CD4-positive, alpha-beta T cell treated with Interleukin-15 for 1 hour (primary cell): ENCODE data around the gene LACTBL1.
"Not testable (repeated sequence)": the region's sequence is repeated elsewhere in the genome, so short reads cannot be mapped to it uniquely, and the experiment has no call there.

Experiments
- DNase-seq: peaks from one replicate; pipeline ENCODE4 v3.0.0-alpha.2; 2020

LACTBL1 gene

DNA sequence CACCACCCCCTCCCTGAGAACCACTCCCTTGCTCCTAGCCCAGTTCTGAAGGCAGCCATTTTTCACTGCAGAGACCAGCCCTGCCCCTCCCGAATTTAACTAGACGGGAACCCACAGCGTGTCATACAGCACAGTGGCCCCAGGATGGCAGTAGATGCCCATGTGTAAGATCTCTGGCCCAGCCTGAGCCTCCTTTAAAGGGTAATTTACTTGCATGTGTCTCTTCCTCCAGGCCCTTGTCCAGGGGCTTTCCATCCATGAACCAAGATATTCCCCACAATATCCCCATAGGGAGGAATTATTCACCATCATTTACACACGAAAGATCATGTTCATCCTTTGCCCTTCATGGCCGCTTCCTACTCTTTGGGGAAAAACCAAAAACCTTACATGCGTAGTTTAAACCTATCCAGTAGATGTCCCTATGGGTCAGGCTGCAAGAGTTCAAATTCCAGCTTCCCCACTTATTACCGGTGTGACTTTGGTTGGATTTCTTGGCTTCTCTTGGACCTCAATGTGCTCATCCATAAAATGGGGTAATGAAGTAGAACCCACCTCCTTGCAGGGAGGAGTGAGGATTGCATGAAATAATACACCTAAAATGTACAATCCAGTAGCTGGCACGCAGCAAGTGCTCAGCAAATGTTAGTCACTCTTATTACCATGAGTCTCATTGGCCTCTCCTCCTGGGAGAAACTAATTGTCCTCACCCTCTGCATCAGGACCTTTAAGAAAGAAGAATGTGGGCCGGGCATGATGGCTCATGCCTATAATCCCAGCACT lies 4.0 kb upstream of the LACTBL1 start:
- DNase-seq: peak; percentile 49

GRCh38 chr1:22976127-22976460 lies 3.4 kb upstream of the LACTBL1 start:
- no peak for DNase-seq

DNA sequence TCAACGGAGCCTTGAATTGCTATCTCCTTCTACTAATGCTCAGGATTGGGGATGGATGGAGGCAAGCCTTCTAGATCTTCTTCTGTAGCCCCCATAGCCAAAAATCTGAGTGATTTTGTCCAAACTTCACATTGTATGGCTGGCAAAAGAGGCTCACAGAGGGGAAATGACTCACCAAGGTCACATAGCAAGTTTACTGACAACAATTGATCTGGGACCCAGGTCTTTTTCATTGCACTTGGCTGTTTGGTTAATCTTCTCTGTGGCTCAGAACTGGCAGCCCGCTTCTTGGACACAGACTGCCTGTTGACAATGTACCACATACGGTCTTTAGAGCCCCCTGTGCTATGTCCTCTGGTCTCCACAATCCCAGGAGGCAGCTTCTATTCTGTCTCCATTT lies 3.0 kb upstream of the LACTBL1 start:
- DNase-seq: no peak

DNA sequence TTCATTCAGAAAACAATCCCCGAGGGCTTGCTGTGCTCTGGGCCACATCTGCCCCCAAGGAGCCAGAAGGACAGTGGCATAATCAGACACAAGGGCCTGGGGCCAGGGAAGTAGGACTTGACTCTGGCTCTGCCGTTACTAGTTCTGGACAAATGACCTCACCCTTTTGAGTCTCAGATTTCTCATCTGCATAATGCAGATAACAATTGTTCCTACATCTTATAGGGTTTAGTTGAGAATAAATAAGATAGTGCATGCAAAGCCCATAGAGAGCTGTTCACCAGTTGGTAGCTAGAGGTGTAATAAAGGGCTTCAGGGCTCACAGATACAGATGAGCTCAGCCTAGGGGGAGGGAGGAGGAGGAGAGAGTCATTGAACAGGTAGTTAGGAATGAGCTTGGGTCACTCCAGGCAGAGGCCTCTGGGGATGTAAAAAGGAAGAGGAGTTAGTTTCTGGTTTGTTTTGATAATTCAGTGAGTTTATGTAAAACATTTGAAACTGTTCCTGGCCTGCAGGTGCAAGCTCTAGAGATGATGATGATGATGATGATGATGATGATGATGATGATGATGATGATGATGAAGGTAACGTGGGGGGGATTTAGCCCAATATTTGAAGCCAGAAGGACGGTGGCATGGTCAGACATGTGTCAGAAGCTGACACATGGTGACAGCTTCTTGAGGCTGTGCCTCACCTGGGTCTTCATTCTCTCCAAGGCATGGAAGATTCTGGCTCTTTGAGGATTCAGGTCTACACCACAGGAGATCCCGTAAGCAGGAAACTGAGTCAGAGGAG lies 858 bp downstream of the LACTBL1 start:
- no peak for DNase-seq

- no peak for DNase-seq
Measured at GRCh38 chr1:22971161-22971560, 1.5 kb downstream of the LACTBL1 start.

DNA sequence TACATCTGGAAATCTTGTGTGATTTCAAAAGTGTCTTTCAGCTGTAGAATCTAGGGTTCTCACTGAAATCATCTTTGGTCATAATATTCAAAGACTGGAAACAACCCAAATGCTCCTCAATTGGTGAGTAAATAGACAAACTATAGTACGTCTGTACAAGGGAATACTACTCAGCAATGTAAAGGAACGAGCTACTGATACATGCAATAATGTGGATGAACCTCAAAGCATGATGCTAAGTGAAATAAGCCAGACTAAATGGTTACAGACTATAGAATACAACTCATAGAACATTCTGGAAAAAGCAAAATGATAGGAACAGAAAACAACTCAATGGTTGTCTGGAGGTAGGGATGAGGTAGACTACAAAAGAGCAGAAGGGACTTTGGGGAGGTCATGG lies 2.6 kb downstream of the LACTBL1 start:
- no peak for DNase-seq

GRCh38 chr1:22969304-22969709 lies 3.4 kb downstream of the LACTBL1 start:
- DNase-seq: no peak

DNA sequence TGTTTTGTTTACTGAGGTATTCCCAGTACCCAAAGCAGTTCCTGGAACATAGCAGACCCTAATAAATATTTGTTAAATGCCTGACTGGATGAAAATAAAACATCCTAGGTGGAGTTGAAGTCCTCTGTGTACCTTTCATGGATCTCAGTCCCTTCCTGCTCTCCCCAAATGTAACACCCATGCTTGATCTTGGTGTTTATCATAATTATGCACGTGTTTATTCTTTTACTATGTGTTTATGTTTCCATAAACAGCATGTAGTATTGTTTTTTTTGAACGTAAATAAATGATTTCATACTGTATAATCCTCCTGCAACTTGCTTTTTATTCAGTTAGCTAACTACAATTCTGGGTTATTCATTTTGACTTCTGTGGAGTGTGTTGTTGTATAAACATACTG lies 4.8 kb downstream of the LACTBL1 start:
- no peak for DNase-seq

GRCh38 chr1:22966309-22966708 lies 6.4 kb downstream of the LACTBL1 start:
- no peak for DNase-seq

GRCh38 chr1:22963044-22963677 lies 9.5 kb downstream of the LACTBL1 start:
- no peak for DNase-seq

DNA sequence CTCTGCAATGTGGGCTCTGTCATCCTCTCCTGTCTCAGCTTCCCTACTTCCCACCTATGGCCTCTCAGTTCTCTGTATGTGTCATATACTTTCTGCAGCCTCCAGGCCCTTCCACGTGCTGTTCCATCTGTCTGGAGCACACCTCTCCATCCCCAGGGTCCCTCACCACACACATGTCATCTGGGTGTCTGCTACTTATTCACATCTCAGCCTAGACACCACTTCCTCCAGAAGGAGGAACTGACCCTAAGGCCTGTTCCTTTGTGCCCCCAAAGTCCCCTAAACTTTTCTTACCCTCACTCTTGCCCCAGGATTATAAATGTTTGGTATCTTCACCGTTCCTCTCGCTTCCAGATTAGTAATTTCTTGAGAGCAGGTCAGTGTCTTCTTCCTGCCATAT lies 10.1 kb downstream of the LACTBL1 start:
- no peak for DNase-seq

DNA sequence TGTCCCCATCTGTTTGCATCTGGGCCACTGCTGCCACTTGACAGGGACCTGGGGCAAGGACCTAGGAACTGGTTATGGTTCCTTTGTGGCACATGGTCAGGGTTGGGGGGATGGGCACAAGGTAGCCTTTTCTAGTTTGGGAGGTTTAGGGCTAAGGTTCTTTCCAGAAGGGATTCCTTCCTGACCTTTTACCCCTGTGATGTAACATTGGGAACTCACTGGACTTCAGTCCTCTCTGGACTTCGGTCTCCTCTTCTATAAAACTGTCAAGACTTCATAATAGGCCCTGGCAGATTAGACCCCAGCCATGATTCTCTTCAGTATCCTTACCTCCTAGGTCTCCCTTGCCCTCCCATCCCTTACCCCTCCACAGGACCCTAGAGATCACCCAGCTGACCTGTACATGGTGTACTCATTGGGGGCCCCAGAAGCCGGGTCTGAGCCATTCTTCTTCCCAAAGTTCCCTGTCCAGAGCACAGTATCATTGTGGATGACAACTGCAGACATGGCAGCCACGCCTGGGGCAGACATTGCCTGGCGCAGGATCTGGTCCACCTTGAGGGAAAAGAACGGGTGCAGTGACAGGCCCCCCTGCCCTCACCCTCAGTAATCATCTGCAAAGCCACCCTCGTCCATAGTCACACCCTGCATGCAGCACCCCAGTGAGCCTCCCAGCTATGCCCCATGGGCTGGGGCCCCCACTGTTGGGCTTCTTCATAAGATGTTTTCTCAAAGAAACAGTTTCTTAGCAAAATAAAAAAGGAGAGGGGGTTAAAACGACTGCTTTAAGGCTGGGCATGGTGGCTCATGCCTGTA lies 12.9 kb downstream of the LACTBL1 start:
- DNase-seq: no peak

DNA sequence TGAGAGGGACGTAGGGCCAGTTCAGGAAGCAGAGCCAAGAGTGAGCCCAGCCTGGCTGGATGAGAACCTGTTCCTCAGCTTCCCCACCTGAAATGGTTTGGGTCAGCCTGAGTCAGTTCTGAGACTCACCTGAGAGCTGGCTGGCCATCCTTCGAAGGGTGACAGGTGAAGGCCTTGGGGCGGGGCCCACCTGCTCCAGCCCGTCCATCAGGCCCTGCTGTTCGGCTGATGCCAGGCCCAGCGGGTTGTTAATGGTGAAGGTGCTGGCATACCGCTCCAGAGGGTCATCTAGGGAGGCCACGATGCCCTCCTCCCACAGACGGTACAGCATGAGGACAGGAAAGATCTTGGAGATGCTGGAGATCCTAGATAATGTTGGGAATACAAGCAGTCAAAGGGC lies 14.1 kb downstream of the LACTBL1 start:
- no peak for DNase-seq

- DNase-seq: no peak
Measured at GRCh38 chr1:22957066-22957465, 15.6 kb downstream of the LACTBL1 start.

DNA sequence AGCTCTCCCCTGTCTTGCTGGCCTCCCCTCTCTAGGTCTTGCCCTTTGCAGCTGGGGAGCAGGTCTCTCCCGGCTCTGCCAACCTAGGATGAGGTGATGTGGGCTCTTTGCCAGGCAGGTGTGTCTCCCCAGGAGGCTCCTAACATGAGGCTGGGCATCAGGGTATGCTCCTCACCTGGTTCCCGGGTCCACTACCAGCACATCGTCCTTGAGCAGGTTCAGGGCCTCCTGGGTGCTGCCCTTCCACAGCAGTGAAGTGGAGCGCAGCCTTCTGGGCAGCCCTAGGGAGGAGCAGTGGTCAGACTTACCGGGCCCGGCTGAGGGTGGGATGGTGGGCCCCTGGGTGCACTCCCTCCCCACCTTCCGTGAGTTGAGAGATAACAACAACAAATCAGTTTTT lies 17.5 kb downstream of the LACTBL1 start:
- no peak for DNase-seq

GRCh38 chr1:22953740-22954141 lies 18.9 kb downstream of the LACTBL1 start:
- no peak for DNase-seq

- DNase-seq: no peak
Measured at GRCh38 chr1:22953057-22953739, 19.5 kb downstream of the LACTBL1 start.

- no peak for DNase-seq
Measured at GRCh38 chr1:22952694-22953056, 20.0 kb downstream of the LACTBL1 start.

DNA sequence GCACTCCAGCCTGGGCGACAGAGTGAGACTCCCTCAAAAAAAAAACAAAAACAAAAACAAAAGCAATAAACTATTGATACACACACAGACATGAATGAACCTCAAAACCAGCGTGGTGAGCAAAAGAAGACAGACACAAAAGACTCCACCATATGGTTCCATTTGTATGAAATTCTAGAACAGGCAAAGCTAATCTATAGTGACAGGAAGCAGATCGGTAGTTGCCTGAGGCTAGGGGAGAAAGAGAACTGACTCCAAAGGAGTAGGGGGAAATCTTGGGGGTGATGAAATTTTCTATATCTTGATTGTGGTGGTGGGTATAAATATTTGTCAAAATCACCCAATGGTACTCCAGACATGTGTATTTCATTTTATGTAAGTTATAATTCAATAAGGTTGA lies 20.9 kb downstream of the LACTBL1 start:
- no peak for DNase-seq

DNA sequence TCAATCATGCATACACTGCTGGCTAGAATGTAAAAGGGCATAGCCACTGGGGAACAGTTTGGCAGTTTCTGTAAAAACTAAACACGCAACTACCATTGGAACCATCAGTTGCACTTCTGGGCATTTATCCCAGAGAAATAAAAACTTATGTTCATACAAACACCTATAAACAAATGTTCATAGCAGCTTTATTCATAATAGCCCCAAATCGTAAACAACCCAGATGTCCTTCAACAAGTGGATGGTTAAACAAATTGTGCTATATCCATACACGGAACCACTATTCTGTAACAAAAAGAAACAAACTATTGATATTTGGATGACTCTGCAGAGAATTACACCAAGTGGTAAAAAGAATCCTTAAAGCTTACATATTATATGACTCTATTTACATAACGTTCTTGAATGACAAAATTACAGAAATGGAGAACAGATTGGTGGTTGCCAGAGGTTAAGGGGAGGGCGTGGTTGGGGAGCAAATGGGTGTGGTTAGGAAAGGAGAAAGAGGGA lies 22.8 kb downstream of the LACTBL1 start:
- DNase-seq: no peak

- DNase-seq: not testable (repeated sequence)
Measured at GRCh38 chr1:22945171-22945570, 27.5 kb downstream of the LACTBL1 start.

DNA sequence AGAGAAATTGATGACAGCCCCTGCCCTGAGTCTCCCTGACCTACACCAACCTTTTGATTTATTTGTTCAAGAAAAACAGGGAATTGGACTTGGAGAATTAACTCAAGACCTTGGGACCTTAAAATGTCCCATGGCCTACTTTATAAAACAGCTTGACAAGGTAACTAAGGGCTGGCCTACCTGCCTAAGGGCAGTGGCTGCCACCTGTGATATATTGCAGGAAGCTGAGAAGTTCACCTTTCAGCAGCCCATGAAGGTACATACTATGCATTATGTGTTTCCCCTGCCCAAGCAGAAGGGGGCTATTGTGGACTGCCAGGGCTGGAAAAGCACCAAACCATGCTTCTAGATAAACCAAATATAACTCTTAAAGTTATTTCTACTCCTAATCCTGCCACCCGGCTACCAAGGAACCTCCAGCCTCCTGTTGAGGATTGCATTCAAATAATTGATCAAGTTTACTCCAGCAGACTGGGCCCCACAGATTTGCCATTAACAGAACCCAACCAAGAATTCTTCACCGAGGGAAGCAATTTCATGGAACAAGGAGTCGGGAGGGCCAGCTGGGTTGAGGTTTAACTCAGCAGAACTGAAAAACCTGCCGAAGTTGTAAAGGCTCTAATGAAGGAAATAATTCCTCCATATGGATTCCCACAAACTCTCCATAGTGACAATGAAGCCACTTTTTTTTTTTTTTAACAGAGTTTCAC lies 28.2 kb downstream of the LACTBL1 start:
- DNase-seq: no peak
